SKM-1 (cell line): ENCODE measurements around the gene ADAR.

ENCODE experiments used
- DNase-seq: peaks from one replicate; lab custom pipeline; 2025; ENCODE audit not compliant: unreplicated experiment; lab: John Stamatoyannopoulos, UW

Gene ADAR

DNA sequence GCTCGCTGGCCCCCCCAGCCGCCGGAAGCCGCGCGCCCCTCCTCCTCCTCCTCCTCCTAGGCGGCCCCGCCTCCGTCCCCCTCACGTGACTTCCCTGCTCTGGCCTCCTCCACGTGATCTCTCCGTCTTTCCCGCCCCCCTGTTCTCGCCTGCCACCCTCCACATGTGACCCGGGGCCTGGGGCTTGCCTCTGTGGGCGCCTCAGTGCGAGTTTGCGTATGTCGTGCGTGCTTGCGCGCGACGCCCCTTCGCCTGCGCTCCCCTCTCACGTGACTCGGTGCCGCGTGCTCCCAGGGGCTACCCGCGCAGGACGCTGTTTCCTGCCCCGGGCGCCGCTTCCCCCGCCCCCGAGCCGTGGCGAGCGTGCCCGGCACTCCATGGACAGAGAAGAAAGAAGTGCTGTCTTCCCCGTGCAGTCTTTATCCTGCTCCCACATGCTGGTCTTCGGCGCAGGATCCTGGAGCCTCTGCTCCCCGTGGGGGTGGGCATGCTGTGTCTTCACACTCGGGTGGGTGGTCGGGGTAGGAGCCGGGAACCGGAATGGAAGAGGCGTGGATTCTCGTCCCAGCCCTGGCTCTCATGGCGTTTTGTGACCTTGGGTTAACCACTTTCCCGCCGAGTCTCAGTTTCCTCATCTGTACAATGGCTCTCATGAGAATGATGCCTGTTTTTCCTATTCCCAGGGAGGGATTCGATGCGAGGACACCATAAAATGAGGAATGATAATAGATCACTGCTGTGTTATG, 49.1 kb downstream of the ADAR start:
- DNase-seq = peak; percentile 100

- DNase-seq = no peak
Measured at GRCh38 chr1:154557939-154558719, 49.9 kb downstream of the ADAR start, which contains the start of gene UBE2Q1. Gene UBE2Q1 (minus strand): TSS chr1:154558662. CDS start chr1:154558553, 109 bp downstream.

DNA sequence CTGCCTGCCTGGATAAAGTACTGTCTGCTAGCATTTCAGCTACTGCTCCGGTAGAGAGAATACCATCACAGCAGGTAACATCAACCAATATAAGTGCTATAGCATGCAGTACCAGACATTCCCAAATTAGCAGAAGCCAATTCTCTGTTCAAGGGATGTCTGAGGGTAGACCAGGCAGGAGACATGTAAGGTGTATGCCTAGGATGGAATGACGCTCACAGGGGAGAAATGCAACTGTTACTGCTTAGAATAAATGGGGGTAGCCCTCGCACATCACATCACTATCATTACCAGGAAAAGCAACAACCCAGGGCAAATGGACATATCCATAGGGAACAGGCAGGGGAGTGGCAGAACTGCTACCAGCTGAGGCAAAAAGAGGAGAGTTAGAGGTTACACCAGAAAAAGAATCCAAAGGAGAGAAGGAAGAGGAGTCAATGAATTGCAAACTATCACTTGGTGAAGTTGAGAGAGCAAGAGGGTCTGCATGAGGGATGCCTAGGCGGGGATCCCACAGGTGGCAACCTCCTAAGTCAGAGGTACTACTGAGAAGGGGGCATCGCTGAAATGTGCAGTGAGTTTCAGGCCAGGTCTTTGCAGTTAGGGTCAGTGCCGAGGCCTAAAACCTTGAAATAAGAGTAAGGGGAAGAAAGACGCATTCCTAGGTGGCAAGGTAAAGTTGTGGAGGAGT, 50.6 kb downstream of the ADAR start:
- no peak for DNase-seq

DNA sequence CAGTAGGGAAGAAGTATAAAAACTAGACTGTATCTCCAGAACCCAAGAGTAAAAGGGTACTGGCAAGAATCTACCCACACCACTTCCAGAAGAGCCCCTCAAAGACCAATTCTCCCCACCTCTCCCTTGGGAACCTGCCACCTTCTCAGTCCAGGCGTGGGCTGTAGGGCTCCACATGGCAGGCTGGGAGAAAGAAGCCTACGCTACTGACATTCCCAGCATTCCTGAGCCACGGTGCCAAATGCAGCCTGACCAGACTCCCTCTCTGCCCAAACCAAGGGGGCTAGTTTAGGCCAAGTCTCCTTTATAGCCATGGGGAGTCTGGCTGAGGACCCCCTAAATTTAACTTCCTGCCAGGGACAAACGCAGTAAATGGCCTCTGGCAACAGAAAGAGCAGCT, 51.6 kb downstream of the ADAR start:
- no peak for DNase-seq

- DNase-seq = no peak
Measured at GRCh38 chr1:154553056-154554030, 54.6 kb downstream of the ADAR start.

GRCh38 chr1:154552036-154552435, 56.0 kb downstream of the ADAR start:
- DNase-seq = no peak

- DNase-seq = no peak
Measured at GRCh38 chr1:154551474-154551873, 56.5 kb downstream of the ADAR start.

- no peak for DNase-seq
Measured at GRCh38 chr1:154550657-154551056, 57.3 kb downstream of the ADAR start.

GRCh38 chr1:154550070-154550469, 57.9 kb downstream of the ADAR start:
- no peak for DNase-seq

GRCh38 chr1:154549202-154549770, 58.7 kb downstream of the ADAR start:
- no peak for DNase-seq

DNA sequence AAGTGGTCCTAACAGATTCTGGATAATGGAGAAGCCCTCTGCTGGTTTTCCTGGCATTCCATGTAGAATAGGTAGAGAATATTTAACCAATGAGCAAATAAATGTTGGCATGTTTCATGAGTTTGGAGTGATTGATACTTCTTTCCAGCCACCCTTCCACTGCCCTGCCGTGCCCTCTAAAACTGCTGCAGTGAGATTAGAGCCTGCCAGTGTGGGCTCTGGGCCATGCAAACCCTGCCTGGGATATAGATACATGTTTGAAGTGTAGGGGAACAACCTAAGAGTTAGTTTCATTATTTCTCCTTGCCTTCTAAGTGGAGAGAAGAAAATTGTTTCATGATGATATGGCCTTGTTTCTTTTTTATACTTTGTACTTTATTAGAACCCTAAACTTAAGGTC, 60.0 kb downstream of the ADAR start:
- no peak for DNase-seq

GRCh38 chr1:154547105-154547732, 60.8 kb downstream of the ADAR start:
- DNase-seq = no peak

DNA sequence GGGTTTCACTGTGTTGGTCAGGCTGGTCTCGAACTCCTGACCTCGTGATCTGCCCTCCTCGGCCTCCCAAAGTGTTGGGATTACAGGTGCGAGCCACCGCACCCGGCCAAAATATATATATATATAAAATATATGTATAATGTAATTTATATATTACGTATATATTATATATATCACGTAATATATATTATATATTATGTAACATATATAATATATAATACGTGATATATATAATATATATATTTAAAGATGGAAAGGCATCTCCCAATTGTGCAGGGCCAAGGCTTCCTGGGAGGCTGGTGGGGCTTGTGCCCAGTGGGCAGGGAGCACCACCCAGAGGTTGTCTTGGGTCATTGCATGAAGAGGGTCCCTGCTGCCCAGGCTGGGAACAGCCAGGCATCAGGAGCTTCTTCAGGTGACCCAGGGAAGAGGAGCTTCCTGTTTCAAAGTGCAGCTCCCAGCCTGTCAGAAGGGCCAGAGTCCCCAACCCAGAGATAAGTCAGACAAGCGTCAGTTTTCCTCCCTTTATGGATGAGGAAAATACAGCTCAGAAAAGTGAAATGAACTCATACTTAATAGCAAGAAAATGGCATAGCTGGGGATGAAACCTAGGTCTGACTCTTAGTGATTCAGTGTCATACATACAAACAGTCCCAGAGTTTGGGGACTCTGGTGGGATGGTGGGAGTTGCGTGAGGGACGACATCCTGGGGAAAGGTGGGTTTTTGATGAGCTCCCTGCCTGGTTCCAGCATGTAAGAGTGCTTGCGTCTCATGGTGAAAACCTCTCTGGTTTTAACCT, 61.5 kb downstream of the ADAR start:
- peak; percentile 70 for DNase-seq

DNA sequence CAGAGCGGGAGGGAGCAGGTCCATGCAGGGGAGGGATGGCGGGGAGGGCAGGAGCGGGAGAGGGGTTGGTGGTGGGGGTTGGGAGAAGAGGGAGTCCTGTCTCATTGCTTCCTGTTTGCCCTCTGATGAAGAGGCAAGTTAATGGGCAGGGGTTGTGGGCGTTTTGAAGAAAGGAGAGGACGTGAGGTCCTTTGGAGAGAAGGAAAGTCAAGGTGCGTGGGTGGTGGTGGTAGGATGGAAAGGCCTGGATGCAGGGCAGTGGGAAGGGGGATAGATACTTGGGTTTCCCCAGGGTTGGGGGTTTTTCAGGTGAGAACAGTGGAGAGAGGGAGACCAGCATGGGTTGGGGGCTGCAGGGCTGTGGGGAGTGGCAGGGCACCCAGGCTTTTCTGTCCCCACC, 66.8 kb downstream of the ADAR start:
- DNase-seq = no peak

DNA sequence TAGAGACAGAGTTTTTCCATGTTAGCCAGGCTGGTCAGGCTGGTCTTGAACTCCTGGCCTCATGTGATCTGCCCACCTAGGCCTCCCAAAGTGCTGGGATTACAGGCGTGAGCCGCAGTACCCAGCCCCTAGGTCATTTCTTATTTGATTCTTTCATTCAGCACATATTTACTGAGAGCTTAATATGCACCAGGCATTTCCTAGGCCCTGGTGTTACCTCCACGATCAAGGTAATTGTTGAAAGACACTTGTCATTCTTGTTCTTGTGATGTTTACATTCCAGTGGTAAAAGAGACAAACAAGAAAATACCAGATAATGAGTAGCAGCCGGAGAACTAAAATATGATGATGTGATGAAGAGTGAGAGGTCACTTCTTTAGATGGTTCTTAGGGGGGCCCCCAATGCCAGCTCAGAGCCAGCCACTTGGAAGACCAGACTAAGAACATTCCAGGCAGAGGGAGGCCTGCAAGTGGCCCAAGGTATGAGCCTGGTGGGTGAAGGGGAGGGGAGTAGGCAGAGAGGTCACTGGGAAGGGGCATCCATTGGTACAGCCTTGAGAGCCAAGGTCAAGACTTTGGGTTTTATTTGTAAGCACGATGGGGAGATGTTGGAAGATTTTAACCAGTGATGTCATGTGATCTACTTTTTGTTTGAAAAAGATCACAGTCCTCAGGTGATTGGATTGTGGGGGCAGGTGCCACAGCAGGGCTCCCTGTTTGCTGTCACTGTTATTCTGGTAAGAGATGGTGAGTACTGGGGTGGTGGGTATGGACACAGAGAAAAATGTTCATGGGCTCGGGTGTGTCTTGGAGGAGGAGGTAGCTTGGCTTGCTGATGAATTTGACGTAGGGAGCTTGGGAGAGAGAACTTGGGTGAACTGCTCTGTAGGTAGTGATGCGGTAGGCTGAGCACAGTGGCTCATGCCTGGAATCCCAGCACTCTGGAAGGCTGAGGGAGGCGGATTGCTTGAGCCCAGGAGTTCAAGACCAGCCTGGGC, 68.2 kb downstream of the ADAR start:
- DNase-seq = no peak

DNA sequence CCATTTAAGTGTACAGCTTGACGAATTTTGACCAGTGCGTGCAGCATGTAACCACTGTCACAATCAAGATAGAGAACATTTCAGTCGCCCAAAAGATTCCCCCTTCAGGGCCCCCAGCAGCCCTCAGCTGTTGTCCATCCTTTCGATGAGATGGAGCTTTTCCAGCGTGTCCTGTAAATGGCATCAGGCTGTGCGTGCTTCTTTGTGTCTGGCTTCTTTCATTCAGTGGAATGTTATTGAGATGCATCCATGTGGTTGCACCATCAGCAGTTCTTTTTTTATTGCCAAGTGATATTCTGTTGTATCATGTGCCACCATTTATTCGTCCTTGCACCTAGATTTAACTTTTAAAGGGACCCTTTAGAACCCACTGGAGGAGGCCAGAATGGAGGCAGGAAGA, 71.4 kb downstream of the ADAR start:
- DNase-seq = no peak

GRCh38 chr1:154533952-154534844, 73.8 kb downstream of the ADAR start:
- DNase-seq = no peak
